ENCODE data around the gene ZNF534.
"Not testable (repeated sequence)": the region's sequence is repeated elsewhere in the genome, so short reads cannot be mapped to it uniquely, and the experiment has no call there.

ZNF534 gene

DNA sequence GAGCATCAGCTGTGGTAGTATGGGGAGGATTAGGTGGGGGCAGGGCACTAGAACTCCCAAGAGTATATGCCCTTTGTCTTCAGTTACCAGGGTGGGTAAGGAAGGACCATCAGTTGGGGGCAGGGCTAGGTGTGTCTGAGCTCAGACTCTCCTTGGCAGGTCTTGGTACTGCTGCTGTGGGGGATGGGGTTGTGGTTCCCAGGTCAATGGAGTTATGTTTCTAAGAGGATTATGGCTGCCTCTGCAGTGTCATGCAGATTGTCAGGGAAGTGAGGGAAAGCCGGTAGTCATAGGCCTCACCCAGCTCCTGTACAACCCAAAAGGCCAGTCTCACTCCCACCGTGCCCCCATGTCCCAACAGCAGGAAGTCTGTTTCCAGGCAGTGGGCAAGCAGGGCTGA lies 15.6 kb downstream of the ZNF534 start:
- TF ChIP-seq, protein P1, sequence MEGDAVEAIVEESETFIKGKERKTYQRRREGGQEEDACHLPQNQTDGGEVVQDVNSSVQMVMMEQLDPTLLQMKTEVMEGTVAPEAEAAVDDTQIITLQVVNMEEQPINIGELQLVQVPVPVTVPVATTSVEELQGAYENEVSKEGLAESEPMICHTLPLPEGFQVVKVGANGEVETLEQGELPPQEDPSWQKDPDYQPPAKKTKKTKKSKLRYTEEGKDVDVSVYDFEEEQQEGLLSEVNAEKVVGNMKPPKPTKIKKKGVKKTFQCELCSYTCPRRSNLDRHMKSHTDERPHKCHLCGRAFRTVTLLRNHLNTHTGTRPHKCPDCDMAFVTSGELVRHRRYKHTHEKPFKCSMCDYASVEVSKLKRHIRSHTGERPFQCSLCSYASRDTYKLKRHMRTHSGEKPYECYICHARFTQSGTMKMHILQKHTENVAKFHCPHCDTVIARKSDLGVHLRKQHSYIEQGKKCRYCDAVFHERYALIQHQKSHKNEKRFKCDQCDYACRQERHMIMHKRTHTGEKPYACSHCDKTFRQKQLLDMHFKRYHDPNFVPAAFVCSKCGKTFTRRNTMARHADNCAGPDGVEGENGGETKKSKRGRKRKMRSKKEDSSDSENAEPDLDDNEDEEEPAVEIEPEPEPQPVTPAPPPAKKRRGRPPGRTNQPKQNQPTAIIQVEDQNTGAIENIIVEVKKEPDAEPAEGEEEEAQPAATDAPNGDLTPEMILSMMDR (conservative IDR thresholded peaks at IDR 0.05), result no peak

DNA sequence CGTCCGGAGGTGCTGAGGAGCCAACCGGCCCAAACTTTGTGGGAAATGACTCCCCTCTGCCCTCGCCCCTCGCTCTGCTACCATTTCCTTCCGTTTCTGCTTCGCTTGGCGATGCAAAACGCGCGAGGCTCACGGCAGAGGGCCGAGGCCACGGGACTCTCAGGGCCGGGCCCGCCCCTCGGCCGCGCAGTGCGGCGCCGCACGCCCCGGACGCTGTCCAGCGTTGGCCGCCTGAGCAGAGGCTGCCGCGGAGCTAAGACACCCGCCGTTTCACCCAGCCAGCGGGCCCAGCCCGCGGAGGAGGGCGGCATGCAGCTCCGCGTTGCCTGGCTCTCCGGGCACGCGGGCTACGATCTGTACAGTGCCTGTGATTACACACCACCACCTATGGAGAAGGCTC lies 22.3 kb downstream of the ZNF534 start:
- TF ChIP-seq, protein P1 (conservative IDR thresholded peaks at IDR 0.05), result no peak
- no peak overlapping the region for H3K27ac ChIP-seq

More for the DNA sequence above, 15.6 kb downstream of the ZNF534 start:
- H3K27ac ChIP-seq, result no peak overlapping the region

DNA sequence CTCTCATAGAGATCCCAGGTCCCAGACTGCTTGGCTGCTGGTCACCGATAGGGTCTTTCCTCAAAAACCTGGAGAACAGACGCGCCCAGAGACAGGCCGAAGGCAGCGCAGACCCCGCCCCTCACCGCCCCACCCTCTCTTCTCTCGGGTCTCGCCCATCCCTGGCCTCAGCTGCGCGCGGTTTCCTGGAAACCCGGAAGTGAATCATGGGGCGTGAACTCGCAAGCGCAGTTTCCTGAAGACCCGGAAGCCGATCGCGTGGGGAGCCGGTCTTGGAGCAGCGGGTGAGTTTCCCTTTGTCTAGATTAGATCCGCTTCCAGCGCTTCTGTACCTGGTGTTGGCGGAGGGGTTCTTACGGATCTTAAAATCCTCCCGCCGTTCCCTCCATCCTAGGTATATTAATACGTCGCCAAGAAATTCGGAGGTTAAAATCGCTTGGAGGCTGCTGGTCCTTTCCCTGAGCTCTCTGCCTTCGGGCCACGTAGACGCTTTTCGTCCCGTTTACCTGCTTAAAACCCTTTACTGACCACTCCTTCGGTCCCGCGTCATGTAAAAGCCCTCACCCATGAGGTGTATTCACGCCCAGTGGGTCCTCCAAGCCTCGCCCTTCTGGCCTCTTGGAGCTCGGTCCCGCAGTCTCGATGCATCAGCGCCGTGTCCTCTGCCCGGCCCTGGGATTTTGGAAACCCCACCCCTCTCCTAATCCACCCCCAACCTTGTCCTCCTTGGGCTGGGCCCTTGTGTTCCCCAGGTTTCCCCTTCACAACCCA lies 24.6 kb downstream of the ZNF534 start, which contains the start of gene ZNF578:
Gene ZNF578, plus strand, starts transcription at position 230 of the 771 bp plus-strand sequence. CDS start 48,293 bp downstream, outside the sequence.
- H3K27ac ChIP-seq, result no peak within 1 kb of the TSS
- TF ChIP-seq, protein P1 (conservative IDR thresholded peaks at IDR 0.05), result no peak

DNA sequence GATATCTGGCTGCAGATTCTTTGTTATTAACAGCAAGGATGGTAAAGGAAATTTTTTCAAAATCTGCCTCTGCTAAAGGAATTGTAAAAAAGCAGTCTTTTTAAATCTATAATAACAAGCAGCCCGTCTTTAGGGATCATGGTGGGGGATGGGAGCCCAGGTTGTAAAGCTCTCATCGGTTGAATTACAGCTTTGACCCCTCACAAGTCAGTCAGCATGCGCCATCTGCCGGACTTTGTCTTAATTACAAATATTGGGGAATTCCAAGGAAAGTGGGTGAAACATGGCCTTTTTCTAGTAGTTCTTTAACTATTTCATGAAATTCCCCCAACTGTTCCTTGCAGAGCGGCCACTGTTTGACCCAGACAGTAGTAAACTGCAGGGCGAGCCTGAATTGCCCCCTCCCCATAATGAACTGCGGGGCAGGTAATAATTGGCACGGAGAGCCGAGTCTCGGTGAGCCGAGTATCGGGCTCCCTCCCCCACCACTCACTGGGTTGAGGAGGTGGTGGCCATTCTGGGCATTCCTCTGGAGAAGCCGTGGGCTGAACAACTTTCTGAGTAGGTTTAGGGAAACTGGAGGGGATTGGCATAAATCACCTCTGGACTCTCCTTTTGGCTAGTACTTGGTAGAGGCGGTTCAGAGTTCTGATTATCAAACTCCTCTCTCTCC lies 36.0 kb downstream of the ZNF534 start:
- TF ChIP-seq, protein P1 (conservative IDR thresholded peaks at IDR 0.05), result peak; percentile 80
- no peak overlapping the region for H3K27ac ChIP-seq

DNA sequence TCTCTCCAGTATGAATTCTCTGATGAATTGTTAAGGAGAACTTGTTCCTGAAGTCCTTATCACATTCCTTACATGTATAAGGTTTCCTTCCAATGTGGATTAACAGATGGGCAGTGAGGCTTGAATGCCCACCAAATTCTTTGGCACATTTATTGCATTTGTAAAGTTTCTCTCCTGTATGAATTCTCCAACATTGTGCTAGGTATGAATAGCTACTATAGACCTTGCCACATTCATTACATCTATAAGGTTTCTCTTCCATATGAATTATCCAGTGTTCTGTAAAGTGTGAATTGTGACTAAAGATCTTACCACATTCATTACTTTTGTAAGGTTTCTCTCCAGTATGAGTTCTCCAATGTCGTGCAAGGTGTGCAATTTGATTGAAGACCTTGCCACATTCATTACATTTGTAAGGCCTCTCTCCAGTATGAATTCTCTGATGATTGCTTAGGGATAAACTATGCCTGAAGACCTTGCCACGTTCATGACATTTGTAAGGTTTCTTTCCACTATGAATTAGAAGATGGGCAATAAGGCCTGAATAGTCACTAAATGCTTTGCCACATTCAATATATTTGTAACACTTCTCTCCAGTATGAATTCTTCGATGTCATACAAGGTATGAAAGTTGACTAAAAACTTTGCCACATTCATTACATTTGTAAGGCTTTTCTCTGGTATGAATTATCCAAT lies 44.9 kb downstream of the ZNF534 start:
- TF ChIP-seq, protein P1 (conservative IDR thresholded peaks at IDR 0.05), result no peak
- H3K27ac ChIP-seq, result no peak overlapping the region

DNA sequence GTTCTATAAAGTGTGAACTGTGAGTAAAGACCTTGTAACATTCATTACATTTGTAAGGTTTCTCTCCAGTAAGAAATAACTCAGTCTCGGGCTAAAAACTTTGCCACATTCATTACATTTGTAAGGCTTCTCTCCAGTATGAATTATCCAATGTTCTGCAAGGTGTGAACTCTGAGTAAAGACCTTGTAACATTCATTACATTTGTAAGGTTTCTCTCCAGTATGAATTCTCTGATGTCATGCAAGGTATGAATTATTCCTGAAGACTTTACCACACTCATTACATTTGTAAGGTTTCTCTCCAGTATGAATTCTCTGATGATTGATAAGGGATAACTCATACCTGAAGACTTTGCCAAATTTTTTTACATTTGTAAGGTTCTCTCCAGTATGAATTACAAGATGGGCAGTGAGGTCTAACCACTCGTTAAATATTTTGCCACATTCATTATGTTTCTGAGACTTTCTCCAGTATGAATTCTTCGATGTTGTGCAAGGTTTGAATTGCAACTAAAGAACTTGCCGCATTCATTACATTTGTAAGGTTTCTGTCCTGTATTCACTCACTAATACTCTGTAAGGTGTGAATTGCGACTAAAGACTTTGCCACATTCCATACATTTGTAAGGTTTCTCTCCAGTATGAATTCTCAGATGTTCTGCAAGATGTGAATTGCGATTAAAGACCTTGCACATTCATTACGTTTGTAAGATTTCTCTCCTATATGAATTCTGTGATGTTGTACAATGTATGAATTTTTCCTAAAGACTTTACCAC lies 45.6 kb downstream of the ZNF534 start:
- H3K27ac ChIP-seq, result no peak overlapping the region
- TF ChIP-seq, protein P1 (conservative IDR thresholded peaks at IDR 0.05), result no peak

DNA sequence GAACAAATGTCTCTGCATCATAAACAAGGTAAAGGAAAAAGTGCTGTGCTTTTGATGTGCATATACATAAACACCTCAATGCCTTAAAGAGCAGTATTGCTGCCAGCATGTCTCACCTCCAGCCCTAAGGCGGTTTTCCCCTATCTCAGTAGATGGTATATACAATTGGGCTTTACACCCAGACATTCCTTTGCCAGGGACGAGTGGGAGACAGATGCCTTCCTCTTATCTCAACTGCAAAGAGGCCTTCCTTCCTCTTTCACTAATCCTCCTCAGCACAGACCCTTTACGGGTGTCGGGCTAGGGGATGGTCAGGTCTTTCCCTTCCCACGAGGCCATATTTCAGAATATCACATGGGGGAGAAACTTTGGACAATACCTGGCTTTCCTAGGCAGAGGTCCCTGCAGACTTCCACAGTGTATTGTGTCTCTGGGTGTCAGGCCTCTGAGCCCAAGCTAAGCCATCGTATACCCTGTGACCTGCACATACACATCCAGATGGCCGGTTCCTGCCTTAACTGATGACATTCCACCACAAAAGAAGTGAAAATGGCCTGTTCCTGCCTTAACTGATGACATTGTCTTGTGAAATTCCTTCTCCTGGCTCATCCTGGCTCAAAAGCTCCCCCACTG lies 55.3 kb downstream of the ZNF534 start:
- H3K27ac ChIP-seq, result not testable (repeated sequence)

DNA sequence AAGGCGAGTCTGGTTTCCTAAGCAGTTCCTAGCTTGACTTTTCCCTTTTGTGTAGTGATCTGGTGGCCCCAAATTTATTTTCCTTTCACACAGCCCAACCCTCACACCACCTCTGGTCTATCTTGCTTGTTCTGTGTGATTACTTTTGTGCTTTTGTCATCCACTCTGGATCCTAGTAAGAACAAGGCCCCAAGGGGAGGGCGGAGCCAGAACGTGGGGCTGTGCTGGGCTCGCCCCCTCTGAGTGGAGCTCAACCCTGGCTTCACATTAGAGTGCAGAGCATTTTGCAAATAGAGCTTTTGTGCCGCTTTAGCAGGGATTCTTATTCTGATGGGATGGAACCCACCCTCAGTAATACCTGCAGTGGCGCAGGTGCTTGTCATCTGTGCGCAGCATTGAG lies 56.1 kb downstream of the ZNF534 start:
- not testable (repeated sequence) for H3K27ac ChIP-seq

DNA sequence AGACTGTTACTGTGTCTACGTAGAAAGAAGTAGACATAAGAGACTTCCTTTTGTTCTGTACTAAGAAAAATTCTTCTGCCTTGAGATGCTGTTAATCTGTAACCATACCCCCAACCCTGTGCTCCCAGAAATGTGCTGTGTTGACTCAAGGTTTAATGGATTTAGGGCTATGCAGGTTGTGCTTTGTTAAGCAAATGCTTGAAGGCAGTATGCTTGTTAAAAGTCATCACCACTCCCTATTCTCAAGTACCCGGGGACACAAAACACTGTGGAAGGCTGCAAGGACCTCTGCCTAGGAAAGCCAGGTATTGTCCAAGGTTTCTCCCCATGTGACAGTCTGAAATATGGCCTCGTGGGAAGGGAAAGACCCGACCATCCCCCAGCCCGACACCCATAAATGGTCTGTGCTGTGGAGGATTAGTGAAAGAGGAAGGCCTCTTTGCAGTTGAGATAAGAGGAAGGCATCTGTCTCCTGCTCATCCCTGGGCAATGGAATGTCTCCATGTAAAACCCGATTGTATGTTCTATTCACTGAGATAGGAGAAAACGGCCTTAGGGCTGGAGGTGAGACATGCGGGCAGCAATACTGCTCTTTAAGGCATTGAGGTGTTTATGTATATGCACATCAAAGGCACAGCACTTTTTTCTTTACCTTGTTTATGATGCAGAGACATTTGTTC lies 56.8 kb downstream of the ZNF534 start:
- not testable (repeated sequence) for H3K27ac ChIP-seq

Measured in VCaP (cell line).